A549 (cell line): ENCODE results near the gene TCF12. TPM values are rescaled to one million over a fixed set of nuclear protein-coding genes. Genes with fewer than 3 reads are reported as not detected.

Experiments used
- ATAC-seq, 2 experiments: fragments of 200-7000 bp in 1 of 2; fragments of >200 bp in 1 of 2; cut with Nextera tagmentation in 1 of 2; cut with Tn5 transposase in 1 of 2; 3 replicates each; pipeline versions ENCODE4 v1.8.0 to v1.9.1; 2018 to 2020; ENCODE audit warnings: mild to moderate bottlenecking in 1 of 2, moderate library complexity in 1 of 2
- CTCF ChIA-PET: fragments of 300-600 bp; sonication (Branson Sonifier 250); formaldehyde crosslinking; extraction: SDS; loops from one replicate; lab custom pipeline; 2021; ENCODE audit warnings: antibody characterized with exemption, inconsistent platforms; lab: Yijun Ruan, JAX
- POLR2A ChIA-PET: fragments of 350-600 bp; formaldehyde crosslinking; extraction: SDS; loops from one replicate; lab custom pipeline; 2021; ENCODE audit warnings: antibody characterized with exemption, inconsistent platforms; lab: Yijun Ruan, JAX
- DNase-seq, 2 experiments: peaks; one replicate each; pipeline versions ENCODE4 v3.0.0 to v3.0.0-alpha.2; 2011 to 2016; ENCODE audit warnings: low read depth in 1 of 2, low spot score in 1 of 2
- FAIRE-seq: peaks from 2 replicates; lab custom pipeline; 2011; peaks lifted over from hg19 to GRCh38; lab: Jason Lieb, UNC
- H3K27ac ChIP-seq, 2 experiments: fragments of >200 bp; sonication (Bioruptor Twin); formaldehyde crosslinking; 3 replicates each; pipeline ENCODE4 v1.5.1; 2016 to 2017
- H3K4me1 ChIP-seq: fragments of >200 bp; sonication (Bioruptor Twin); formaldehyde crosslinking; 3 replicates; pipeline ENCODE4 v1.6.1; 2016
- H3K4me2 ChIP-seq: fragments of >200 bp; sonication (Bioruptor Twin); formaldehyde crosslinking; 3 replicates; pipeline ENCODE4 v1.6.1; 2016
- H3K4me3 ChIP-seq: fragments of >200 bp; sonication (Bioruptor Twin); formaldehyde crosslinking; 3 replicates; pipeline ENCODE4 v1.5.1; 2016
- H3K9me3 ChIP-seq: fragments of >200 bp; sonication (Bioruptor Twin); formaldehyde crosslinking; 3 replicates; pipeline ENCODE4 v1.6.1; 2016
- CBX2 ChIP-seq: fragments of 200-600 bp; sonication (generic); IDR thresholded peaks from 2 replicates; pipeline ENCODE4 v1.6.1; 2016; ENCODE audit warnings: low read depth, mild to moderate bottlenecking, borderline replicate concordance
- CHD2 ChIP-seq: fragments of 150-350 bp; IDR thresholded peaks from 2 replicates; pipeline ENCODE4 v1.6.1; 2014; ENCODE audit warnings: low read length; ENCODE audit not compliant: partially characterized antibody
- CHD4 ChIP-seq: fragments of 200-600 bp; sonication (generic); IDR thresholded peaks from 2 replicates; pipeline ENCODE4 v1.6.1; 2016; ENCODE audit warnings: antibody characterized with exemption, mild to moderate bottlenecking, borderline replicate concordance
- FOSB ChIP-seq: fragments of 250-450 bp; sonication (Bioruptor Pico); IDR thresholded peaks from 2 replicates; pipeline ENCODE4 v1.5.0; 2020; ENCODE audit warnings: mild to moderate bottlenecking, moderate library complexity
- FOSL2 ChIP-seq, 2 experiments: fragments of 450-650 bp in 1 of 2; fragments of >200 bp in 1 of 2; sonication (Bioruptor Twin) in 1 of 2; formaldehyde crosslinking; IDR thresholded peaks; 2 replicates each; pipeline versions ENCODE4 v1.5.0 to v1.6.1; 2016 to 2020; ENCODE audit warnings: mild to moderate bottlenecking in 1 of 2, moderate library complexity in 1 of 2
- FOXS1 ChIP-seq: fragments of 250-450 bp; sonication (Bioruptor Pico); IDR thresholded peaks from 2 replicates; pipeline ENCODE4 v1.5.0; 2020; ENCODE audit warnings: mild to moderate bottlenecking, moderate library complexity
- HEYL ChIP-seq: fragments of 250-450 bp; sonication (Bioruptor Pico); IDR thresholded peaks from 2 replicates; pipeline ENCODE4 v1.8.0; 2021; ENCODE audit warnings: mild to moderate bottlenecking, moderate library complexity
- HOXB13 ChIP-seq: fragments of 250-450 bp; sonication (Bioruptor Pico); IDR thresholded peaks from 2 replicates; pipeline ENCODE4 v1.5.0; 2020; ENCODE audit warnings: low read depth, mild to moderate bottlenecking, moderate library complexity
- KDM5A ChIP-seq: fragments of 200-600 bp; sonication (generic); IDR thresholded peaks from 2 replicates; pipeline ENCODE4 v1.6.1; 2016; ENCODE audit warnings: antibody characterized with exemption, mild to moderate bottlenecking
- NFE2L2 ChIP-seq: fragments of 150-350 bp; conservative IDR thresholded peaks from 2 replicates; pipeline ENCODE4 v1.6.1; 2014; ENCODE audit warnings: low read length
- NPAS2 ChIP-seq: fragments of 250-450 bp; sonication (Bioruptor Pico); IDR thresholded peaks from 2 replicates; pipeline ENCODE4 v1.8.0; 2022; ENCODE audit warnings: mild to moderate bottlenecking, moderate library complexity, borderline replicate concordance
- NR3C1 ChIP-seq: fragments of >200 bp; sonication (Bioruptor Twin); formaldehyde crosslinking; IDR thresholded peaks from 3 replicates; pipeline ENCODE4 v1.6.1; 2017
- PHF8 ChIP-seq: fragments of 200-600 bp; sonication (generic); IDR thresholded peaks from 2 replicates; pipeline ENCODE4 v1.6.1; 2016; ENCODE audit warnings: low read depth, mild to moderate bottlenecking, antibody characterized with exemption, moderate library complexity, borderline replicate concordance
- RAD21 ChIP-seq, 2 experiments: fragments of >200 bp in 1 of 2; sonication (Bioruptor Twin) in 1 of 2; formaldehyde crosslinking in 1 of 2; IDR thresholded peaks in 1 of 2; conservative IDR thresholded peaks in 1 of 2; 2 replicates in 1 of 2; 3 replicates in 1 of 2; pipeline ENCODE4 v1.6.1; 2012 to 2018; ENCODE audit warnings: inconsistent platforms in 1 of 2
- SMC3 ChIP-seq: fragments of >200 bp; sonication (Bioruptor Twin); formaldehyde crosslinking; IDR thresholded peaks from 3 replicates; pipeline ENCODE4 v1.6.1; 2018; ENCODE audit warnings: inconsistent platforms
- ZFP36 ChIP-seq: fragments of 450-650 bp; IDR thresholded peaks from 2 replicates; pipeline ENCODE4 v1.6.1; 2014; ENCODE audit warnings: borderline replicate concordance; ENCODE audit not compliant: partially characterized antibody
- WGBS: methylation state at CpG from one replicate; pipeline ENCODE4 v1.1.6; 2017; ENCODE audit errors: missing lambda C conversion rate; 5-methylcytosine and 5-hydroxymethylcytosine counted together
- polyA plus RNA-seq, 4 experiments: library from polyadenylated mRNA; depleted of rRNA in 3 of 4; stranded (reverse); fragments of >200 nt; fragmentation: RNase III in 1 of 4; extraction: RNeasy Plus Mini Kit Qiagen cat#74134 plus additional on column Dnase treatment in 1 of 4; gene quantifications; 2 replicates in 3 of 4; 3 replicates in 1 of 4; pipeline ENCODE4 v1.2.3, GENCODE V29; 2011 to 2017
- TF ChIP-seq, protein P1 (sequence below): fragments of >200 bp; sonication (Bioruptor Twin); formaldehyde crosslinking; IDR thresholded peaks from 3 replicates; pipeline ENCODE4 v1.5.1; 2016
- TF ChIP-seq, protein P2 (sequence below): fragments of 450-650 bp; IDR thresholded peaks from 2 replicates; pipeline ENCODE4 v1.6.1; 2014; ENCODE audit warnings: antibody characterized with exemption
- TF ChIP-seq, protein P3 (sequence below): IDR thresholded peaks from 2 replicates; pipeline ENCODE4 v1.6.1; 2012

The TCF12 gene
- polyA plus RNA-seq, 2 of the 4 experiments (the other 2 are of a cell fraction) = 36.3 to 121 TPM

DNA sequence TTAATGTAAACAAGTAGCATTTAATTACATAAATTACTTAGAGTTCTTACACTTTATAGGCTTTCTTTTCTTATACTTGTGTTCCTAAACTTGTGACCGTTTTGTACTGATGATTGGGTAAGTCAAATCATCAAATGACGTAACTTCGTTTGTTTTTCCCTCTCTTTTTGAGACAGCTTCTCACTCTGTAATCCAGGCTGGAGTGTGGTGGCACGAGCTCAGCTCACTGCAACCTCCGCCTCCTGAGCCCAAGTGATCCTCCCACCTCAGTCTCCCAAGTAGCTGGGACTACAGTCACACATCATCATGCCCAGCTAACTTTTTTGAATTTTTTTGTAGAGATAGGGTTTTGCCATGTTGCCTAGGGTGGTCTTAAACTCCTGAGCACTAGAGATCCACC lies 226.0 kb downstream of the TCF12 start:
- TF ChIP-seq KDM5A = no peak
- no peak for TF ChIP-seq NR3C1
- TF ChIP-seq, protein P1, sequence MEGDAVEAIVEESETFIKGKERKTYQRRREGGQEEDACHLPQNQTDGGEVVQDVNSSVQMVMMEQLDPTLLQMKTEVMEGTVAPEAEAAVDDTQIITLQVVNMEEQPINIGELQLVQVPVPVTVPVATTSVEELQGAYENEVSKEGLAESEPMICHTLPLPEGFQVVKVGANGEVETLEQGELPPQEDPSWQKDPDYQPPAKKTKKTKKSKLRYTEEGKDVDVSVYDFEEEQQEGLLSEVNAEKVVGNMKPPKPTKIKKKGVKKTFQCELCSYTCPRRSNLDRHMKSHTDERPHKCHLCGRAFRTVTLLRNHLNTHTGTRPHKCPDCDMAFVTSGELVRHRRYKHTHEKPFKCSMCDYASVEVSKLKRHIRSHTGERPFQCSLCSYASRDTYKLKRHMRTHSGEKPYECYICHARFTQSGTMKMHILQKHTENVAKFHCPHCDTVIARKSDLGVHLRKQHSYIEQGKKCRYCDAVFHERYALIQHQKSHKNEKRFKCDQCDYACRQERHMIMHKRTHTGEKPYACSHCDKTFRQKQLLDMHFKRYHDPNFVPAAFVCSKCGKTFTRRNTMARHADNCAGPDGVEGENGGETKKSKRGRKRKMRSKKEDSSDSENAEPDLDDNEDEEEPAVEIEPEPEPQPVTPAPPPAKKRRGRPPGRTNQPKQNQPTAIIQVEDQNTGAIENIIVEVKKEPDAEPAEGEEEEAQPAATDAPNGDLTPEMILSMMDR = no peak
- TF ChIP-seq, all 56 proteins: peak for 0
- no peak overlapping the region for H3K4me2 ChIP-seq
- peaks cover 5% of the 10 kb centered on the region; the same call in 1 of the 3 replicates for H3K4me1 ChIP-seq
- ChIA-PET POLR2A (no interaction called here), CTCF (interaction anchor here (0.9 to 6.5 kb wide), 10 partner anchors 9 to 404 kb away, joined by 3 to 114 read pairs (median 8); partner anchors contain the start of gene TCF12)
- H3K27ac ChIP-seq = no peak overlapping the region
- 64% methylated on average over 5 of the region's 5 CpGs for WGBS
- DNase-seq (no peak), FAIRE-seq (no peak), ATAC-seq (no peak)
- no peaks in the 10 kb centered on the region for H3K9me3 ChIP-seq
- H3K4me3 ChIP-seq = no peak overlapping the region

DNA sequence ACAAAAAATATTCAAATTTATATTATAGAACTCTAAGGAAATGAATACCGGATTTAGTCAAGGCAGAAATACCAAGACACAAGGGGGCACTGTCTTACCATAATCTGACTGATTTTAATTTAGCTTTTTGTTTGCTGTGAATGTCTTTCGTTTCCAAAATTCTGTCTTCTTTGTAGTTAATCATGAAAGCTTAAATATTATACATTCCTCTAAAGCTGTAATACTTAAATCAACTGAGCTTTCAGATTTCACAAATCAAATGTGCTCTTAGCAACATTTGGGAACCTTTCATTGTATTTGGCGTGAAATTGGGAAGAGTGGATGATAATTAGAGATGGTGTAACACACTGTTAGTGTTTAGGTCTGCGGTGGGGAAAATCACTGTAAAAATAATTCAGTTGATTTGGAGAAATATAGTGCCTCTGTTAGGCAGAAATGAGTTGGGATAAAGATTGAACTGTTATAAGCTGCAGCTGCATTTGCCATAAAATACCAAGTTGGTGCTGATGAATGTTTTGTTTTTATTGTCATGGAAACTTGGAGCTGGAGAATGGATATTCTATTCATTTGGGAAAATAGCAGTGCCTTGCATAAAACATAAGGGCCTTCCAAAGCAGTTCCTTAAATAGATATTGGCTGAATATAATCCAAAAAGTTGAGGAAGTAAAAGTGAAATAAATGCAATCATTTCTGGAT lies 228.2 kb downstream of the TCF12 start:
- 36% methylated on average over 4 of the region's 4 CpGs for whole genome bisulfite sequencing
- Histone ChIP-seq H3K9me3 (peaks cover 8% of the 10 kb centered on the region), H3K4me3 (no peak overlapping the region), H3K4me2 (no peak overlapping the region), H3K4me1 (peaks cover 5% of the 10 kb centered on the region; the same call in 1 of the 3 replicates), H3K27ac (no peak overlapping the region)
- DNase-seq (peak; percentile 14 to 56), ATAC-seq (peak; percentile 54 to 61; a peak in 2 of 6 replicates), FAIRE-seq (no peak)
- TF ChIP-seq RAD21 (conservative IDR thresholded peaks at IDR 0.05 in 1 of 2, IDR thresholded peaks at IDR 0.05 in 1 of 2) (peak; percentile 88 to 90), SMC3 (peak; percentile 88), CHD2 (no peak)
- TF ChIP-seq, protein P2, sequence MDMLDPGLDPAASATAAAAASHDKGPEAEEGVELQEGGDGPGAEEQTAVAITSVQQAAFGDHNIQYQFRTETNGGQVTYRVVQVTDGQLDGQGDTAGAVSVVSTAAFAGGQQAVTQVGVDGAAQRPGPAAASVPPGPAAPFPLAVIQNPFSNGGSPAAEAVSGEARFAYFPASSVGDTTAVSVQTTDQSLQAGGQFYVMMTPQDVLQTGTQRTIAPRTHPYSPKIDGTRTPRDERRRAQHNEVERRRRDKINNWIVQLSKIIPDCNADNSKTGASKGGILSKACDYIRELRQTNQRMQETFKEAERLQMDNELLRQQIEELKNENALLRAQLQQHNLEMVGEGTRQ = no peak
- TF ChIP-seq, protein P1 = peak; percentile 95
- POLR2A ChIA-PET = no interaction called here
- CTCF ChIA-PET = interaction anchor here (0.6 to 6.5 kb wide), 43 partner anchors 8 to 668 kb away, joined by 3 to 114 read pairs (median 4); partner anchors contain the start of gene TCF12

DNA sequence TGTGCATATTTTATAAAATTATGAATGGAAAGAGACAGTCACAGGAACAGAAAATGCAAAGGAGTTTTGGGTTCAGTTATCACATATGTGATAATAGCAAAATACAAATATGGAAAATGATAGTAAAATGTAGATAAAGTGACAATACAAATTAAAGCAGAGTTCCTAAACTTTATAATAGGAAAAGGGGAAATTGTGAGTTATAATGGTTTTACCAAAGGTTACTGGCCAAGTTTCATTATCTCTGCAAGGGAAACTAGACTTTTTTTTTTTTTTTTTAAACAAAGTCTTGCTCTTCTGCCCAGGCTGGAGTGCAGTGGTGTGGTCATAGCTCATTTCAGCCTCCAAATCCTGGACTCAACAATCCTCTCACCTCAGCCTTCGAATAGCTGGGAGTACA lies 229.2 kb downstream of the TCF12 start:
- peaks cover 5% of the 10 kb centered on the region; the same call in 1 of the 3 replicates for H3K4me1 ChIP-seq
- no peak for TF ChIP-seq NFE2L2
- no peak overlapping the region for H3K4me3 ChIP-seq
- 89% methylated on average over 1 of the region's 1 CpG for whole genome bisulfite sequencing
- DNase-seq = no peak
- H3K9me3 ChIP-seq = peaks cover 18% of the 10 kb centered on the region
- no peak overlapping the region for H3K27ac ChIP-seq
- ChIA-PET POLR2A (no interaction called here), CTCF (interaction anchor here (0.6 to 6.5 kb wide), 21 partner anchors 9 to 656 kb away, joined by 3 to 114 read pairs (median 6); partner anchors contain the start of gene TCF12)
- ATAC-seq = no peak
- FAIRE-seq = peak; percentile 13
- H3K4me2 ChIP-seq = no peak overlapping the region

DNA sequence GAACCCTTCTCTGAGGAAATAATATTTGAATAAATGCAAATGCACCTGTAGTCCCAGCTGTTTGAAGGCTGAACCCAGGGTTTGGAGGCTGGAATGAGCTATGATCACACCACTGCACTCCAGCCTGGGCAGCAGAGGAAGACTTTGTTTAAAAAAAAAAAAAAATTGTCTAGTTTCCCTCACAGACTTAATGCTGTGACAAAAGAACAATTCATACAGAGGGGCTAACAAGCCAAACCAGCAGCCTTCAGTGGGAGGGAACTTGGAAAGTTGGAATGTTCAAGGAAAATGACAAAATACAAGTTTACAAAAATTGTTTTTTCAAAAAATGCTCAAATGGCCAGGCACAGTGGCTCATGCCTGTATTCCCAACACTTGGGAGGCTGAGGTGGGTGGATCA lies 229.8 kb downstream of the TCF12 start:
- ChIA-PET CTCF (interaction anchor here (0.6 to 6.5 kb wide), 10 partner anchors 10 to 657 kb away, joined by 3 to 114 read pairs (median 6); no protein-coding TSS in a partner anchor), POLR2A (no interaction called here)
- ATAC-seq = no peak
- DNase-seq = no peak
- no peak for FAIRE-seq
- Histone ChIP-seq H3K9me3 (peaks cover 22% of the 10 kb centered on the region), H3K4me2 (no peak overlapping the region), H3K4me1 (peaks cover 5% of the 10 kb centered on the region; the same call in 1 of the 3 replicates), H3K4me3 (no peak overlapping the region), H3K27ac (no peak overlapping the region)
- TF ChIP-seq PHF8 (no peak), FOSB (CRISPR knock-in tag) (no peak), NPAS2 (CRISPR knock-in tag) (no peak), ZFP36 (no peak), HEYL (no peak), FOSL2 (IDR thresholded peaks at IDR 0.05) (no peak), FOSL2 (CRISPR knock-in tag; IDR thresholded peaks at IDR 0.05) (no peak), FOXS1 (CRISPR knock-in tag) (no peak), SMC3 (no peak), HOXB13 (no peak), CHD2 (no peak), CBX2 (no peak), NFE2L2 (no peak), CHD4 (no peak)
- TF ChIP-seq, protein P3, sequence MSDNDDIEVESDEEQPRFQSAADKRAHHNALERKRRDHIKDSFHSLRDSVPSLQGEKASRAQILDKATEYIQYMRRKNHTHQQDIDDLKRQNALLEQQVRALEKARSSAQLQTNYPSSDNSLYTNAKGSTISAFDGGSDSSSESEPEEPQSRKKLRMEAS = no peak
- TF ChIP-seq, protein P1 = no peak
